HEK293T (cell line): ENCODE results near the gene CA10.

Source experiments
- CTCF ChIA-PET: fragments of 350-600 bp; formaldehyde crosslinking; extraction: SDS; loops from one replicate; lab custom pipeline; 2021; ENCODE audit warnings: antibody characterized with exemption, inconsistent platforms; lab: Yijun Ruan, JAX
- POLR2A ChIA-PET: fragments of 350-600 bp; formaldehyde crosslinking; extraction: SDS; loops from one replicate; lab custom pipeline; 2020; ENCODE audit warnings: antibody characterized with exemption, inconsistent platforms; lab: Yijun Ruan, JAX
- DNase-seq: peaks from one replicate; pipeline ENCODE4 v3.0.0; 2012; ENCODE audit warnings: mixed read lengths; ENCODE audit errors: extremely low spot score
- ARNT ChIP-seq: fragments of 450-650 bp; IDR thresholded peaks from 2 replicates; pipeline ENCODE4 v1.6.1; 2017; ENCODE audit warnings: mild to moderate bottlenecking
- BHLHE40 ChIP-seq: fragments of 450-650 bp; IDR thresholded peaks from 2 replicates; pipeline ENCODE4 v1.6.1; 2016; ENCODE audit warnings: mild to moderate bottlenecking, moderate library complexity, borderline replicate concordance
- CTBP1 ChIP-seq: fragments of 450-650 bp; IDR thresholded peaks from 2 replicates; pipeline ENCODE4 v1.6.1; 2016; ENCODE audit warnings: borderline replicate concordance
- ELF4 ChIP-seq: fragments of 450-650 bp; IDR thresholded peaks from 2 replicates; pipeline ENCODE4 v1.6.1; 2017; ENCODE audit warnings: antibody characterized with exemption
- FOXA1 ChIP-seq: fragments of 450-650 bp; IDR thresholded peaks from 2 replicates; pipeline ENCODE4 v1.6.1; 2016; ENCODE audit warnings: mild to moderate bottlenecking
- FOXK2 ChIP-seq: fragments of 450-650 bp; IDR thresholded peaks from 2 replicates; pipeline ENCODE4 v1.6.1; 2016; ENCODE audit warnings: mild to moderate bottlenecking
- FOXM1 ChIP-seq: fragments of 450-650 bp; IDR thresholded peaks from 2 replicates; pipeline ENCODE4 v1.6.1; 2017; ENCODE audit warnings: mild to moderate bottlenecking, borderline replicate concordance
- HDGF ChIP-seq: fragments of 450-650 bp; IDR thresholded peaks from 2 replicates; pipeline ENCODE4 v1.6.1; 2017; ENCODE audit warnings: antibody characterized with exemption, borderline replicate concordance
- L3MBTL2 ChIP-seq: fragments of 450-650 bp; conservative IDR thresholded peaks from 2 replicates; pipeline ENCODE4 v1.6.1; 2016; ENCODE audit warnings: mild to moderate bottlenecking
- LEF1 ChIP-seq: fragments of 450-650 bp; IDR thresholded peaks from 2 replicates; pipeline ENCODE4 v1.6.1; 2017; ENCODE audit warnings: mild to moderate bottlenecking, borderline replicate concordance
- NFRKB ChIP-seq: fragments of 450-650 bp; IDR thresholded peaks from 2 replicates; pipeline ENCODE4 v1.6.1; 2016; ENCODE audit warnings: mild to moderate bottlenecking, moderate library complexity
- SP1 ChIP-seq: fragments of 450-650 bp; IDR thresholded peaks from 2 replicates; pipeline ENCODE4 v1.6.1; 2017
- SUZ12 ChIP-seq: fragments of 450-650 bp; IDR thresholded peaks from 2 replicates; pipeline ENCODE4 v1.6.1; 2016; ENCODE audit warnings: mild to moderate bottlenecking
- TARDBP ChIP-seq: fragments of 450-650 bp; IDR thresholded peaks from 2 replicates; pipeline ENCODE4 v1.6.1; 2016
- ZNF384 ChIP-seq: fragments of 450-650 bp; IDR thresholded peaks from 2 replicates; pipeline ENCODE4 v1.6.1; 2016
- TF ChIP-seq, protein P1 (sequence below): fragments of 450-650 bp; IDR thresholded peaks from 2 replicates; pipeline ENCODE4 v1.6.1; 2016

Gene CA10

GRCh38 chr17:52136166-52136565 is 22.3 kb downstream of the CA10 start:
- no peak for DNase-seq
- ChIA-PET CTCF (no interaction called here), POLR2A (no interaction called here)
- TF ChIP-seq FOXK2 (no peak), NFRKB (no peak), HDGF (no peak), SUZ12 (no peak), CTBP1 (no peak), ARNT (no peak), BHLHE40 (no peak), ELF4 (no peak), LEF1 (no peak), FOXM1 (no peak), SP1 (no peak), L3MBTL2 (no peak)
- TF ChIP-seq, protein P1, sequence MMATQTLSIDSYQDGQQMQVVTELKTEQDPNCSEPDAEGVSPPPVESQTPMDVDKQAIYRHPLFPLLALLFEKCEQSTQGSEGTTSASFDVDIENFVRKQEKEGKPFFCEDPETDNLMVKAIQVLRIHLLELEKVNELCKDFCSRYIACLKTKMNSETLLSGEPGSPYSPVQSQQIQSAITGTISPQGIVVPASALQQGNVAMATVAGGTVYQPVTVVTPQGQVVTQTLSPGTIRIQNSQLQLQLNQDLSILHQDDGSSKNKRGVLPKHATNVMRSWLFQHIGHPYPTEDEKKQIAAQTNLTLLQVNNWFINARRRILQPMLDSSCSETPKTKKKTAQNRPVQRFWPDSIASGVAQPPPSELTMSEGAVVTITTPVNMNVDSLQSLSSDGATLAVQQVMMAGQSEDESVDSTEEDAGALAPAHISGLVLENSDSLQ: no peak

GRCh38 chr17:52134641-52135040 is 23.9 kb downstream of the CA10 start:
- ChIA-PET POLR2A (no interaction called here), CTCF (no interaction called here)
- no peak for DNase-seq
- TF ChIP-seq SUZ12 (no peak), ELF4 (no peak), NFRKB (no peak), ZNF384 (no peak), HDGF (no peak), ARNT (no peak), L3MBTL2 (no peak), BHLHE40 (no peak), LEF1 (no peak), FOXK2 (no peak), FOXM1 (no peak), TARDBP (no peak)
- TF ChIP-seq, protein P1: no peak

- CTCF ChIA-PET: no interaction called here
- no peak for TF ChIP-seq FOXM1
- no peak for TF ChIP-seq FOXK2
- TF ChIP-seq ARNT: no peak
- no peak for TF ChIP-seq SP1
- TF ChIP-seq LEF1: no peak
- no peak for TF ChIP-seq L3MBTL2
- no peak for TF ChIP-seq BHLHE40
- no peak for TF ChIP-seq HDGF
- no peak for TF ChIP-seq CTBP1
- TF ChIP-seq NFRKB: no peak
- TF ChIP-seq TARDBP: no peak
- TF ChIP-seq, protein P1: no peak
- no peak for TF ChIP-seq SUZ12
- no peak for TF ChIP-seq ELF4
- no peak for TF ChIP-seq FOXA1
- POLR2A ChIA-PET: no interaction called here
- DNase-seq: no peak
Observed at GRCh38 chr17:52128721-52129120, 29.8 kb downstream of the CA10 start.

- ChIA-PET POLR2A (no interaction called here), CTCF (interaction anchor here (0.6 kb wide), 1 partner anchor 689 kb away, joined by 5 read pairs; no protein-coding TSS in a partner anchor)
- no peak for DNase-seq
- TF ChIP-seq CTBP1: no peak
Observed at GRCh38 chr17:52124993-52125392, 33.5 kb downstream of the CA10 start.

- no peak for TF ChIP-seq HDGF
- CTCF ChIA-PET: interaction anchor here (0.6 kb wide), 1 partner anchor 688 kb away, joined by 5 read pairs; no protein-coding TSS in a partner anchor
- POLR2A ChIA-PET: no interaction called here
- no peak for DNase-seq
Observed at GRCh38 chr17:52124561-52124960, 34.0 kb downstream of the CA10 start.

- no peak for DNase-seq
- TF ChIP-seq FOXK2: no peak
- TF ChIP-seq TARDBP: no peak
- no peak for TF ChIP-seq ARNT
- no peak for TF ChIP-seq SP1
- TF ChIP-seq HDGF: no peak
- TF ChIP-seq CTBP1: no peak
- ChIA-PET CTCF (no interaction called here), POLR2A (no interaction called here)
Observed at GRCh38 chr17:52120465-52120864, 38.0 kb downstream of the CA10 start.

- CTCF ChIA-PET: no interaction called here
- TF ChIP-seq FOXM1: no peak
- TF ChIP-seq NFRKB: no peak
- no peak for TF ChIP-seq HDGF
- no peak for TF ChIP-seq TARDBP
- TF ChIP-seq BHLHE40: no peak
- TF ChIP-seq FOXA1: no peak
- no peak for TF ChIP-seq ELF4
- no peak for TF ChIP-seq L3MBTL2
- no peak for TF ChIP-seq SUZ12
- TF ChIP-seq LEF1: no peak
- TF ChIP-seq FOXK2: no peak
- TF ChIP-seq ARNT: no peak
- TF ChIP-seq, protein P1: no peak
- no peak for TF ChIP-seq ZNF384
- TF ChIP-seq CTBP1: no peak
- TF ChIP-seq SP1: no peak
- no peak for DNase-seq
- POLR2A ChIA-PET: no interaction called here
Observed at GRCh38 chr17:52110923-52111581, 47.5 kb downstream of the CA10 start.
